Raji (cell line): Measurements from ENCODE around the gene SLC5A10.

Source experiments
- POLR2A ChIP-seq: IDR thresholded peaks from 2 replicates; pipeline ENCODE4 v1.6.1; 2011; ENCODE audit warnings: low read depth, low read length, control low read depth; ENCODE audit not compliant: insufficient read depth

The SLC5A10 gene

GRCh38 chr17:18968945-18969887 lies 17.3 kb downstream of the SLC5A10 start:
- TF ChIP-seq POLR2A, result no peak

- TF ChIP-seq POLR2A, result no peak
Observed at GRCh38 chr17:18970582-18971480, 18.9 kb downstream of the SLC5A10 start.

- no peak for TF ChIP-seq POLR2A
Observed at GRCh38 chr17:18971801-18972200, 19.8 kb downstream of the SLC5A10 start.

- no peak for TF ChIP-seq POLR2A
Observed at GRCh38 chr17:18974407-18975149, 22.6 kb downstream of the SLC5A10 start.

GRCh38 chr17:18975597-18975996 lies 23.6 kb downstream of the SLC5A10 start:
- no peak for TF ChIP-seq POLR2A

- TF ChIP-seq POLR2A, result no peak
Observed at GRCh38 chr17:18976201-18976600, 24.2 kb downstream of the SLC5A10 start.

GRCh38 chr17:18977021-18977420 lies 25.1 kb downstream of the SLC5A10 start:
- no peak for TF ChIP-seq POLR2A

GRCh38 chr17:18977646-18978045 lies 25.7 kb downstream of the SLC5A10 start:
- TF ChIP-seq POLR2A, result no peak

- no peak for TF ChIP-seq POLR2A
Observed at GRCh38 chr17:18978050-18978449, 26.1 kb downstream of the SLC5A10 start.

GRCh38 chr17:18978655-18979054 lies 26.7 kb downstream of the SLC5A10 start:
- TF ChIP-seq POLR2A, result no peak

GRCh38 chr17:18980682-18981334 lies 28.8 kb downstream of the SLC5A10 start:
- TF ChIP-seq POLR2A, result no peak

GRCh38 chr17:18981335-18981641 lies 29.3 kb downstream of the SLC5A10 start:
- TF ChIP-seq POLR2A, result no peak

- no peak for TF ChIP-seq POLR2A
Observed at GRCh38 chr17:18981642-18982424, 29.9 kb downstream of the SLC5A10 start.
